ENCODE measurements around the gene KIFAP3.

GRCh38 chr1:169874229-169874628 is 200.3 kb downstream of the KIFAP3 start:
- TF ChIP-seq REST (IDR thresholded peaks at IDR 0.05; ENCODE audit: low read depth), result no peak
- TF ChIP-seq FOXM1 (IDR thresholded peaks at IDR 0.05; ENCODE audit: borderline replicate concordance, low read depth), result no peak

All from Ishikawa (cell line).